ENCODE results near the gene DLX4.

The DLX4 gene

DNA sequence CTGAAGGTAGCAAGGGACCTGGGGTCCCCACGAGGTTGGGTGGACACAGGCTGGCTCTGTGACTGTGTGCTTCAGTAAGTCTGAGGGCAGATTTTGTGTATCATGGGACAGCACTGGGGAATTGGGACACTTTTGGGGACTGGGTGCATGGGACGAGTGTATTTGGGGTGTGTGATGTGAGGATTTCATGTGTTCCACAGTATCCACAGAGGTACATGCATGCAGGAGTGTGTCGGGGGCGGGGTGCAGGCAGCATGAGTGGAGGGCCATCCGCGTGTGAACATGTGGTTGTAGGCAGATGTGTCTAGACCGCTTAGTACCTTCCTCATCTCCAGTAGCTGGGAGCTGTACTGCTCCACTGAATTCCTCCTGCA is 27.1 kb downstream of the DLX4 start:
- Histone ChIP-seq H3K4me3 (no peak overlapping the region), H3K27ac (no peak overlapping the region)
- DNase-seq (ENCODE audit: low spot score), result no peak
- TF ChIP-seq, protein P1, sequence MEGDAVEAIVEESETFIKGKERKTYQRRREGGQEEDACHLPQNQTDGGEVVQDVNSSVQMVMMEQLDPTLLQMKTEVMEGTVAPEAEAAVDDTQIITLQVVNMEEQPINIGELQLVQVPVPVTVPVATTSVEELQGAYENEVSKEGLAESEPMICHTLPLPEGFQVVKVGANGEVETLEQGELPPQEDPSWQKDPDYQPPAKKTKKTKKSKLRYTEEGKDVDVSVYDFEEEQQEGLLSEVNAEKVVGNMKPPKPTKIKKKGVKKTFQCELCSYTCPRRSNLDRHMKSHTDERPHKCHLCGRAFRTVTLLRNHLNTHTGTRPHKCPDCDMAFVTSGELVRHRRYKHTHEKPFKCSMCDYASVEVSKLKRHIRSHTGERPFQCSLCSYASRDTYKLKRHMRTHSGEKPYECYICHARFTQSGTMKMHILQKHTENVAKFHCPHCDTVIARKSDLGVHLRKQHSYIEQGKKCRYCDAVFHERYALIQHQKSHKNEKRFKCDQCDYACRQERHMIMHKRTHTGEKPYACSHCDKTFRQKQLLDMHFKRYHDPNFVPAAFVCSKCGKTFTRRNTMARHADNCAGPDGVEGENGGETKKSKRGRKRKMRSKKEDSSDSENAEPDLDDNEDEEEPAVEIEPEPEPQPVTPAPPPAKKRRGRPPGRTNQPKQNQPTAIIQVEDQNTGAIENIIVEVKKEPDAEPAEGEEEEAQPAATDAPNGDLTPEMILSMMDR (IDR thresholded peaks at IDR 0.05), result no peak

DNA sequence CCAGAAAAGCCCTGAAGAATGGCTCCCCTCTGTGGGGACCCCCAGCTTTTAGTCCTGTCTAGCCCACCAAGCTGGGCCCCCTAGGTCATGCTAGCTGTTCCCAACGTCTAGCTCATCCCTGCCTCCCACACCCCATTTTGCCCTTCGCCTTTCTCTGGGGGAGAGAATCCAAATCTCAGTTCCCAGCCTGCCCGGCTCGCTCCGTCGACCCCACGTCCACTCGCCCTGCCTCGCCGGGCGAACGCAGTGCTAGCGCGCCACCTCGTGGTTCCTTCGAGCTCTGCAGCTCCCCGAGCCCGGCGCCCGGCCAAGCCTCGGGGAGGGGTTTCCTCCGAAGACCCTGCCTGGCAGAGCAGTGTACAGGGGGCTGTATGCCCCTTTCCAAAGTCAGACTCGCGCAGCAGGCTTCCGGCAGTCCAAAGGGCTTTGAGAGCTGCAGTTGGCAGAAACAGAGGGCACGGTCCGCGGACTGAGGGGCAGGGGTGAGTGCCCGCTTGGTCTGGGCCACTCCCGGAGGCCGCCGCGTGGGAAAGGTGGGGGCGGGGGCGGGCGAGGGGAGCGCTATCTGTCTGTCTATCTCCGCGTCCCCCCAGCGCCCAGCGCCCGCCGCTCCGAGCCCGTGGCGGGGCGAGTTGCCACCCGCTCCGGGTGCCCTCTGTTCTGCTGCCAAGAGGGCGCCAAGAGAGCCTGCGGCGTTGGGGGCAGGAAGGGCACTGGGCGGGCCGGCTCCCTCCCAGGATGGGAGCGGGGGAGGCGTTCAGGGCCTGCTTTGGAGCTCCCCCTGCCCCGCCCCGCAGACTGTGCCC is 27.7 kb downstream of the DLX4 start:
- TF ChIP-seq, protein P1 (IDR thresholded peaks at IDR 0.05), result peak; percentile 98
- Histone ChIP-seq H3K4me3 (peak overlapping the region; percentile 65), H3K27ac (no peak overlapping the region)
- DNase-seq (ENCODE audit: low spot score), result no peak

DNA sequence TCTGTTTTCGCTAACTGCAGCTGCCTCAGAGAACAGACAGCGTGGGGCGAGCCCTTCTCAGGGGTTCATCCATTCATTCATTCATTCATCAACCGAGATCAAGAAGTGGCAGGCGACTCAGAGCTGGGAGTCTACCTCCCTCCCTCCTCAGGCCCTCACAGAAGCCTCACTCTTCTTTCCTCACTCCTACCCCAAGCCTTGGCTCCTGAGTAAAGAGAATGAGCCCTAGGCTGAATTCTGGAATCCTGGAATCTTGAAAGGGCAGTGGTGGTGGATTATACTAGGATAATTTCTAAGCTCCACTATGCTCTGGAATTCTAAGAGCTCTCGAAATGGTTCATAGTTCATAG is 28.3 kb downstream of the DLX4 start:
- DNase-seq (ENCODE audit: low spot score), result no peak
- TF ChIP-seq, protein P1 (IDR thresholded peaks at IDR 0.05), result no peak
- Histone ChIP-seq H3K4me3 (peak overlapping the region; percentile 65), H3K27ac (no peak overlapping the region)

DNA sequence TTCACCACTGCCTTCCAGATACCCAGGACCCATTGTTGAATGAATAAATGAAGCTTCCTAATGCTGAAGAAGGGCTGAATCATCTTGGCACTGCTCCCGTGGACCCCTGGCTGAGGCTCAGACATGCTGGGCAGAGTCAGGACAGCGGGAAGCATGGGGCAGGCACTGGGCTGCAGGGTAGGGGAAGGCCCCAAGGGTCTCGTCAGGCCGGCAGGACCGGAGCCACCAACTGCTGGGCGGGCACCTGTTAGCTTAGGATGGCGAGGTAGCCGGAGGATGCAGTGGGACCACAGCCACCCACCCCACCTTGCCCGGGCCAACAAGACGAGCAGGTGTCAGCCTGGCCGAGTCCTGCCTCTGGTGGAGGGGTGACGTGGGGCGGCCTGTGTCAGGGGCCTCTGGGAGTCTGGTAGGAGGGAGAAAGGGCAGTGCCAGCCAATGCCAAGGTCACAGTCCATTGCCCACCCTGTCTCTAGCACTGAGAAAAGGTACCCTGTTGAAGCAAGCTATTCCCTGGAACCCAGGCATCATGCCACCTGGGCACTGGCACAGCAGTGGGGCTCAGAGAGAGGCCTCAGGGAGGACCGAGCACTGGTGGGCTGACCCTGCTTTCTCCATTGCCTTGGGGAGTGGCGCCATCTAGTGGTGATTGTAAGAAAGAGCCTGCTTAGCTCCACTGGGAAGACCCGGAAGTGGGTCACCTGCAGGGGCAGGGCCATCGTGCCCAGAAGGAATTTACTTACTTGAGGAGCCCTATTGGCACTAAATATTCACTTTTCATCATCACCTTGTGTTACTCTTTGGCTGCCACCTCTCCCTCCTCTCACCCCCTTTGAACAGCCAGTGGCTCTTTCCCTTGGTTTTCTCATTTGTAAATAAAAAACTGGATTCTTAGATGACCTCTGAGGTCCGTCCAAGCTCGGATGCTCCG is 29.0 kb downstream of the DLX4 start:
- no peak for DNase-seq (ENCODE audit: low spot score)
- TF ChIP-seq, protein P1 (IDR thresholded peaks at IDR 0.05), result peak; percentile 89
- no peak overlapping the region for H3K27ac ChIP-seq
- no peak overlapping the region for H3K4me3 ChIP-seq

DNA sequence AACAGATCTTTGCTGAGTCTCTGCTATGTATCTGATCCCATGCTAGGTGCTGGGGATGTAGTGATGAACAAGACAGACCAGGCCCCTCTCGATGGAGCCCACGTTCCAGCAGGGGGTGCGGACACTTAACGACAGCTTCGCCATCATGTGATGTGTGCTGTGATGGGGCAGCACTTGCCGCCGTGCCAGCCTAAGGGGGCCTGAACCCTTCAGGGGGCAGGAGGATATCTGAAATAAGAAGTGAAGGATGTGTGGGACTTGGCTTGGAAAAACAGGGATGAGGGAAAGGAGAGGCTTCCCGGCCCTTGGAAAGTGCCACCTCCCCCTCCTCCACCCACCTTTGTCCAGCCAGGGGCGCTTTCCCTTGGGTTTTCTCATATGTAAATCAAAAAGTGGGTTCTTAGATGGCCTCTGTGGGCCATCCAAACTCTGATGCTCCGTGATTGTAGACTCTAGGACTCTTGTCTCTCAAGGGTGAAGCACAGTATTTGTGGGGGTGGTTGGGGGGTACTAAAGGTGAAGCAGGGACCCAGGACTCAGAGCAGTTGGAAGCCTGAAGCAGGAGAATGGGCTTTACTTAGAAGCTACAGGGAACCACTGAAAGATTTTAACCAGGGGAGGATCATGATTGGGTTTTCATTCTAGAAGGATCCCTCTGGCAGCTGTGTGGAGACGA is 30.0 kb downstream of the DLX4 start:
- no peak overlapping the region for H3K27ac ChIP-seq
- H3K4me3 ChIP-seq, result no peak overlapping the region
- DNase-seq (ENCODE audit: low spot score), result no peak
- TF ChIP-seq, protein P1 (IDR thresholded peaks at IDR 0.05), result no peak

DNA sequence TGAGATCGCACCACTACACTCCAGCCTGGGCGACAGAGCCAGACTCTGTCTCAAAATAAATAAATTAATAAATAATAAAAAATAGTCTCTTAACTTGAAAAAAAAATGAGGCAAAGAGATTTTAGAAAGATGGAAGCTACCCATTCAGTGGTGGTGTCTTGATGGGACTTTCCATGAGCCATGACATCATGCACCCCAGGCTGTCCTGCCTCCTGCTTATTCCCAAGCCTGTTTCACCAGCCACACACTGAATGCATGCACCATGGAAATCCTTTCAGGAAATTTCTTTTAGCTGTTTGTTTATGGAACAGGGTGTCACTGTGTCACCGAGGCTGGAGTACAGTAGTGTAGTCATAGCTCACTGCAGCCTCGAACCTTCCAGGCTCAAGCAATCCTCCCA is 34.9 kb downstream of the DLX4 start:
- H3K4me3 ChIP-seq, result no peak overlapping the region
- TF ChIP-seq, protein P1 (IDR thresholded peaks at IDR 0.05), result no peak
- no peak overlapping the region for H3K27ac ChIP-seq
- DNase-seq (ENCODE audit: low spot score), result no peak

Measured in coronary artery (tissue), 2 donors.